Vagina (tissue), 2 donors: Measurements from ENCODE around the gene ZSWIM6.

Source experiments
- CTCF ChIP-seq, 3 experiments: fragments of 450-650 bp in 2 of 3; fragments of 200-600 bp in 1 of 3; sonication (generic) in 1 of 3; IDR thresholded peaks; one replicate each; pipeline ENCODE4 v1.5.1; 2017 to 2019; ENCODE audit warnings: antibody characterized with exemption in 3 of 3, mild to moderate bottlenecking in 2 of 3, moderate library complexity in 2 of 3
- POLR2AphosphoS5 ChIP-seq, 2 donors: sonication (generic); formaldehyde crosslinking; IDR thresholded peaks; one replicate each; pipeline ENCODE4 v1.9.0; 2017; ENCODE audit warnings: antibody characterized with exemption in 2 of 2, mild to moderate bottlenecking in 2 of 2, low read depth in 1 of 2; ENCODE audit not compliant: insufficient read depth in 1 of 2

- TF ChIP-seq CTCF (IDR thresholded peaks at IDR 0.05), result no peak
- no peak for TF ChIP-seq POLR2AphosphoS5 (IDR thresholded peaks at IDR 0.05; ENCODE audit: insufficient read depth in 1 of 2, low read depth in 1 of 2)
Measured at GRCh38 chr5:61526207-61526519, 194.1 kb downstream of the ZSWIM6 start.
